GM23338 (cell line): ENCODE data around the gene SOX13.
"Not testable (repeated sequence)": the region's sequence is repeated elsewhere in the genome, so short reads cannot be mapped to it uniquely, and the experiment has no call there.

Source experiments
- NANOG ChIP-seq: IDR thresholded peaks from 2 replicates; pipeline ENCODE4 v1.6.1; 2016; ENCODE audit warnings: antibody characterized with exemption, borderline replicate concordance
- POLR2AphosphoS5 ChIP-seq: IDR thresholded peaks from 2 replicates; pipeline ENCODE4 v1.6.1; 2016; ENCODE audit warnings: antibody characterized with exemption, low read depth
- TF ChIP-seq, protein P1 (sequence below), 2 experiments: fragments of 200-600 bp in 1 of 2; sonication (generic) in 1 of 2; conservative IDR thresholded peaks; 2 replicates each; pipeline versions ENCODE4 v1.5.1 to v1.6.1; 2016 to 2017; ENCODE audit warnings: antibody characterized with exemption in 2 of 2, low read depth in 2 of 2, mild to moderate bottlenecking in 2 of 2, moderate library complexity in 1 of 2

DNA sequence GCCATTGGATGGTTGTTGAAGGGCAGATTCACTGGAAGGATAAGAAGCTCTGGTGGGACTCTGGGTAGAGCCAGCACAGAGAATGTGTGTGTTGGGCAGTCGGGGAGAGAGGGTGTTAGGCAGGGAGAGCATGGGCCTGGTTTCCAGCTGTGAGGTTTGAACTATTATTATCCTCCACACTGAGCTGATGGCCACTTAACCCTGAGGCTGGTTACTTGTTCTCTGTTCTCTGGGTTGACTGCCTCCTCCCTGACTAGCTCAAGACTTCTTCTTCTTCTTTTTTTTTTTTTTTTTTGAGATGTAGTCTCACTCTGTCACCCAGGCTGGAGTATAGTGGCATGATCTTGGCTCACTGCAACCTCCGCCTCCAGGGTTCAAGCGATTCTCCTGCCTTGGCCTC lies 17.2 kb downstream of the SOX13 start:
- not testable (repeated sequence) for TF ChIP-seq POLR2AphosphoS5, NANOG
- TF ChIP-seq, protein P1, sequence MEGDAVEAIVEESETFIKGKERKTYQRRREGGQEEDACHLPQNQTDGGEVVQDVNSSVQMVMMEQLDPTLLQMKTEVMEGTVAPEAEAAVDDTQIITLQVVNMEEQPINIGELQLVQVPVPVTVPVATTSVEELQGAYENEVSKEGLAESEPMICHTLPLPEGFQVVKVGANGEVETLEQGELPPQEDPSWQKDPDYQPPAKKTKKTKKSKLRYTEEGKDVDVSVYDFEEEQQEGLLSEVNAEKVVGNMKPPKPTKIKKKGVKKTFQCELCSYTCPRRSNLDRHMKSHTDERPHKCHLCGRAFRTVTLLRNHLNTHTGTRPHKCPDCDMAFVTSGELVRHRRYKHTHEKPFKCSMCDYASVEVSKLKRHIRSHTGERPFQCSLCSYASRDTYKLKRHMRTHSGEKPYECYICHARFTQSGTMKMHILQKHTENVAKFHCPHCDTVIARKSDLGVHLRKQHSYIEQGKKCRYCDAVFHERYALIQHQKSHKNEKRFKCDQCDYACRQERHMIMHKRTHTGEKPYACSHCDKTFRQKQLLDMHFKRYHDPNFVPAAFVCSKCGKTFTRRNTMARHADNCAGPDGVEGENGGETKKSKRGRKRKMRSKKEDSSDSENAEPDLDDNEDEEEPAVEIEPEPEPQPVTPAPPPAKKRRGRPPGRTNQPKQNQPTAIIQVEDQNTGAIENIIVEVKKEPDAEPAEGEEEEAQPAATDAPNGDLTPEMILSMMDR (conservative IDR thresholded peaks at IDR 0.05; ENCODE audit: low read depth in 2 of 2), result not testable (repeated sequence)
